NCI-H526 treated with DMSO at 0.1 percent for 48 hours (cell line): ENCODE results near the gene RPUSD1.
A peak's percentile ranks its signal among the peaks of the same experiment; 100 is the strongest.

Experiments
- DNase-seq: peaks from one replicate; lab custom pipeline; 2025; lab: John Stamatoyannopoulos, UW

The RPUSD1 gene

DNA sequence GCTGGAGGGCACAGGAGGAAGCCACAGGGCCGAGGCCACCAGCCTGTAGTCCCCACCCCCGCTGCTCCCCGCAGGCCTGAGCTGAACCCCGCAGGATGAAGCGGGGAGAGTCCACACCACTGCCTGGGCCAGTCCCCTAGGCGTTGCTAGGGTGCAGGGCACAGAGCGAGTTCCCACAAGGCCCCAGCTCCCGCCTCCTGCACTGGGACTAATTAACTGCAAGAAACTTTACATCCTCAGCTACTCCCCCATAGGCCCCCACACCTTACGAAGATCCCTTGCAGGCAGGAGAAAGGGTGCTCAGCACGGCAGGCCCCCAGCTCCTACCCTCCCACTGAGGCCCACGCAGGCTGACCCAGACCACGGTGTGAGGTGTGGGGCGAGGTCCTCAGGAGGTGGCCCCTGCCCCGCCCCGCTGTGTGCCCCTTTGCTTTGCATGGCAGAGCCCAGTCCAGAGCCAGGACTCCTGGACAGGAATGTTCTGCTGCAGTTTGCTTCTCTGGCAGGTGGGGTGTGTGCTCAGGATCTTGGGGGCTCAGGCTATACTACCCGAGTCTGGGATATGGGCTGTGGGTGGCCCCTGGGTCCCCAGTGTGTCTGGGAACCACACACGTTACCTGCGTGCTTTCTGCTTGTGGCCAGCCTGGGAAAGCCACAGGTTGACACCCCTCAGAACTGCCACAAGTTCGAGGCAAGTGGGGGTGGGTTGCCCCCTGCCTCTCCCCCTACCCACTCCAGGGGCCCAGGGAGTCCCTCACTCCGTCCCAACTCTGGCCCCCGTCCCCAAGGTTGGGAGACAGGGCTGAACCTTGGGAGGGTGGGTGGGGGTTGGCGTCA is 11.1 kb upstream of the RPUSD1 start:
- peak; percentile 32 for DNase-seq

DNA sequence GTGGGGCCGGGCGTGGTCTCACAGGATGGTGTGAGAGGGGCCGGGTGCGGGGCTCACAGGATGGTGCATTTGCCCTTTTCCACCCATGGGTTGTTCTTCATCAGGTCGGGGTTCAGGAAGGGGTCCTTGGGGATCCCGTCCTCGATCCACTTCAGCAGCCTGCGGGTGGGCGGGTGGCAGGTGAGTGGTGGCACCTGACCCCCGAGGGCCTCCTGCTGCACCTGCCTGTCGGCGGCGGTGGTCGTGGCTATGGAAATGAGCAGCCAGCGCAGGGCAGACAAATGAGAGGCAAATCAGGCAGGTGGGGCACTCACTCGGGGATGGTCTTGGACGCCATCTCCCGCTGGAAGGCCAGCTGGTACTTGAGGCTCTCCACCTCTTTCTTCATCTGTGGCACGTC is 10.5 kb upstream of the RPUSD1 start:
- peak; percentile 49 for DNase-seq

DNA sequence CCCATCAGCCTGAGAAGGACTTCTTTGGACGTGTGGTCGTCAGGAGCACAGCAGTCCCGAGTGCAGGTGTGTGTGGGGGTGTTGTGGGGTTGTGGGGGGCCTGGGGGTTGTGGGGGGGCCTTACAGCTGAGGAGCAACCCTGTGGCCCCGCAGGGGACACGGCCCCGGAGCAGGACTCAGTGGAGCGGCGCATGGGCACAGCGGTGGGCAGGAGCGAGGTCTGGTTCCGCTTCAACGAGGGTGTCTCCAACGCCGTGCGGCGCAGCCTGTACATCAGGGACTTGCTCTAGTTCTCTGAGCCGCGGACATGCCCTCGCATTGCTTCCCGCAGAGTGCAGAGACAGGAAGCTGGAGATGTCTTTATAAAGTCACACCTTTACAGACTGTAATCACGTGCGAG is 9.5 kb upstream of the RPUSD1 start:
- DNase-seq = no peak

DNA sequence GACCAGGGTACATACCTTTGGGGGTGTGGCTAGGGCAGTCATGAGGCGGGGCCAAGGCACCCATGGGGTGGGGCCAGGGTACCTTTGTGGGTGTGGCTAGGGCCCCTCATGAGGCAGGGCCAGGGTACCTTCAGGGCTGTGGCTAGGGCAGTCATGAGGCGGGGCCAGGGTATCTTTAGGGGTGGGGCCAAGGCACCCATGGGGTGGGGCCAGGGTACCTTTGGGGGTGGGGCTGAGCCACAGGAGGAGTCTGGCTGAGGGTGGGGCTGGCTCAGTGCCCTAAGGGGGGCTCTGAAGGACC is 8.9 kb upstream of the RPUSD1 start:
- no peak for DNase-seq

DNA sequence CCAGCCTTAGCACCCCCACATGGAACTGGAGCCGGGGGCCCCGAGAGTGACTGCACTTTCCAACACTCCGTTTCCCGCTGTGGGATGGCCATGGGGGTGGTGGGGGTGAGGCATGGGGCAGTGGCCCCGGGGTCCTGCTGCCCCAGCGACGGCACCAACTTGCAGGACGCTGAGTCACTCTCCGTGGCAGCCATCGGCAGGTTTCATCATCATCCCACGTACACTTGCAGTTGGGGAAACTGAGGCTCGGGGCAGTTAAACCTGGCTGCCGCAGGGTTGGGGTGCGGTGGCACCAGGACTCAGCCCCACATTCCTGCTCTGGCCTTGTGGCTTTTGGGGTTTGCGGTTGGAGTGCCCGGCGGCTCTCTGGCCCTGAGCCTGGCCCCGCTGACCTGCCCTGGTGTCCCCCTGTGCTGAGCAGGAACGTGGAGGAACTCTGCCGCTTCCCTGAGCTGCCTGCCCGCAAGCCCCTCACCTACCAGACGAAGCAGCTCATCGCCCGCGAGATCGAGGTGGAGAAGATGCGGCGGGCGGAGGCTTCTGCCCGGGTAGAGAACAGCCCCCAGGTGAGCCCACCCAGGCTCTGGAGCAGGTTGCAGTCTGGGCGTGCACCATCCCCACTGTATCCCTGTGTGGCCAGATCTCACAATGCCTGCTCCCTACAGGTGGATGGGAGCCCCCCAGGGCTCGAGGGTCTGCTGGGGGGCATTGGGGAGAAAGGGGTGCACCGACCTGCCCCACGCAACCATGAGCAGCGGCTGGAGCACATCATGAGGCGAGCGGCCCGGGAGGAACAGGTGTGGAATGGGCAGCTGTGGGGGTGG is 8.3 kb upstream of the RPUSD1 start:
- DNase-seq = no peak

DNA sequence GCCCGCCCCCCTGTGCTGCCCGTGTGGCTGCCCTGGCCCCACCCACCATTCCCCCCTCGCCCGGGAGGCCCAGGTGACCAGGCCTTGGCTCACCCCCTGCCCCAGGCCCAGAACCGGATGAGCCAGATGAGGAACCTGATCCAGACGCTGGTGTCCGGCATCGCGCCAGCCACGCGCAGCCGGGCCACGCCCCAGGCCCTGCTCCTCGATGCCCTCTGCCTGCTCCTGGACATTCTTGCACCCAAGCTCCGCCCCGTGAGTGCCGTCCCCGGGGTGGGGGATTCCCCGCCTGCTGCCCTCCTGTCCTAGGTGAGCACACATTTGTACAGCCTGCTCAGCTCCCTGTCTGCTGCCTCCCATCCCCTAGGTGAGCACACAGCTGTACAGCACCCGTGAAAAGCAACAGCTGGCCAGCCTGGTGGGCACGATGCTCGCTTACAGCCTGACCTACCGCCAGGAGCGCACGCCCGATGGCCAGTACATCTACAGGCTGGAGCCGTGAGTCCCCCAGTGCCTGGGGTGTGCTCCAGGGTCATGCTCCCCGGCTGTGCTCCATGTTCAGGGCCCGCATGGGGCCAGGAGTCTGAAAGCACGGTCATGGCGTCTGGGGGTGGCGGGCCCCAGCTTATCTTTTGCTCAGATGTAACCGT is 7.5 kb upstream of the RPUSD1 start:
- no peak for DNase-seq

DNA sequence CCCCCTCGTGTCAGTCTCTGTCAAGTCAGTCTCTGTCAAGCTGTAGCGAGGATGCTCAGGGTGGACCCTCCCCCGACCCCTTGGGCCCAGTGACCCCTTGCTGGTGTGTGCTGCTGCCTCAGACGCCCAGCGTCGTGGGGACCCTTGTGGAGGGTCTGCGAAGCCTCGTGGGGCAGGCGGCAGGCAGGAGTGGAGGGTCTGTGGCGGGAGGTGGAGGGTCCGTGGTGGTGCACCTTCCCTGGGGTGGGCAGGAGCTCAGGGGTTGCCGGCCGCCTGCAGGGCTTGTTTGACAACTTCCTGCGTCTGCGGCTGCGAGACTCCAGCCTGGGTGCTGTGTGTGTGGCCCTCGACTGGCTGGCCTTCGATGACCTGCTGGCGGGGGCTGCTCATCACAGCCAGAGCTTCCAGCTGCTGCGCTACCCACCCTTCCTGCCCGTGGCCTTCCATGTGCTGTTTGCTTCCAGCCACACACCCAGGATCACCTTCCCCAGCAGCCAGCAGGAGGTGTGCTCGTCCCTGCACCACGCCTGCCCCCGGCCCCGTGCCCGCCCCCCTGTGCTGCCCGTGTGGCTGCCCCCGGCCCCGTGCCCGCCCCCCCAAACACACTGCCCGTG is 6.8 kb upstream of the RPUSD1 start:
- DNase-seq = no peak

DNA sequence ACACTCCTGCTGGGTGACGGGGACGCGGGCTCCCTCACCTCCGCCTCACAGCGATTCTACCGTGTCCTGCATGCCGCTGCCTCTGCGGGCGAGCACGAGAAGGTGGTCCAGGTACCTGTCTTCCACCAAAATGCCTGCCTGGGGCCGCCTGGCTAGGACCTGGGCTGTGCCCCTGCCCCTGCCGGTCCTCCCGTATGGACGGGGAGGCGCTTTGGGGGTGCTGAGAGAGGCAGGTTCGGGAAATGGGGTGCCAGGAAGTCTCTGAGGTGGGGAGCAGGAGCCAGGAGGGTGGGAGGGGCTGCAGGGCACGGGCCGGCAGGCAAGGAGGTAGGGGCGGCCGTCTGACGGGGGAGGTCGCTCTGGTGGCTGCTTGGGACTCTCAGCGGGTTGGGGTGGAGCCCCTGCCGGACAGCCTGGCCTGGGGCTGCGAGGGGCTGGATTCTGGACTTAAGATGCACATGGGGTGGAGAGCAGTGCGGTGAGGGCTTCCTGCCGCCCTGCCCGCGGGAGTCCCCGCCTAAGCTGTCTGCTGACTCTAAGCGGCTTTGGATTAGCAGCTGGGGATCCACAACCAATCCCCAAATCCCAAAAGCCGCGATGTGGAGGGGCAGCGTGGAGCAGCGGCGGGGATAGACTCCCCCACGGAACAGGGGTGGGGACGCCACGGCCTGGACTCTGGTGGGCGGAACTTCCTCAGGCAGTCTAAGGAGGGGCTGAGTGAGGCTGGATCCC is 6.1 kb upstream of the RPUSD1 start:
- DNase-seq = no peak

DNA sequence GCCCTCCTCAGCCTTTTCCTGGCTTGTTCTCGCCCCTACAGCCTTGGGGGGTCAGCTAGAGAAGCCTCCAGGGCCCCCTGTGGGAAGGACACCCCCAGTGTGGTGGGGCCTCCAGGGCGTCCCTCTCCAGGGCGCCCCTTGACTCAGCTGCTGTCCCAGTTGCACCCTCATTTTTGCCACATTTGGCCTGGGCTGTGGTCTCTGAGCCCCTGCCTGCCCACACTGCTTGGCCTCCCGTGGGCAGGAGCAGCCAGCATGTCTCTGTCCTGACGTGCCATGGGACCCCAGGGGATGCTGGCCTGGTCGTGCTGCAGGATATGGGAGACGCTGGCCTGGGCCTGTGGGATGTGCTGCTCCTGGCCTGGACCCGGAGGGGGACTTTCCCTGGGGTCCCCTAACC is 5.2 kb upstream of the RPUSD1 start:
- DNase-seq = no peak

DNA sequence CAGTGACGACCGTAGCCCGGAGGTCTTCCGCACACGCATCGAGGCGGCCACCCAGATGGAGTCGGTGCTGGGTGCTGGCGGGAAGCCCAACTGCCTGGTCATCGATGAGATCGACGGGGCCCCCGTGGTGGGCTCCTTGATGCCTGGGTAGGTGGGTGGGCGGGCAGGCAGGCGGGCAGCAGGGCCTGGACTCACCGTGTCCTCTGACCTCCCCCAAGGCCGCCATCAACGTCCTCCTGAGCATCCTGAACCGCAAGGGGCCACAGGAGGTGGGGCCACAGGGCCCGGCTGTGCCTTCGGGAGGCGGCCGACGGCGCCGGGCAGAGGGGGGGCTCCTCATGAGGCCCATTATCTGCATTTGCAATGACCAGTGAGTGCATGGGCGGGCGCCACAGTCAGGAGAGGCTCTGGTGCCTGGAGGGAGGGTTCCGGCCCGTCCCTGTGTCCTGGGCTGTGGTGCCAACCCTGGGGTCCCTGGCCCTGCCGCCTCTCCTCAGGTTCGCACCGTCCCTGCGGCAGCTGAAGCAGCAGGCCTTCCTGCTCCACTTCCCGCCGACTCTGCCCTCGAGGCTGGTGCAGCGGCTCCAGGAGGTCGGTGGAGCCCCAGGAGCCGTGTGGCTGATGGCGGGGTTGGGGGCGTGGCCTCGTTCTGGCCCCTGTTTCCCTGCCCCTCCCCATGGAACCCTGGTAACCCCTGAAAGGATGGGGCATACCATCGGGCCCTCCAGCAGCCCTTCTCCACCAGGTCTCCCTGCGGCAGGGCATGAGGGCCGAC is 4.2 kb upstream of the RPUSD1 start:
- DNase-seq = no peak

DNA sequence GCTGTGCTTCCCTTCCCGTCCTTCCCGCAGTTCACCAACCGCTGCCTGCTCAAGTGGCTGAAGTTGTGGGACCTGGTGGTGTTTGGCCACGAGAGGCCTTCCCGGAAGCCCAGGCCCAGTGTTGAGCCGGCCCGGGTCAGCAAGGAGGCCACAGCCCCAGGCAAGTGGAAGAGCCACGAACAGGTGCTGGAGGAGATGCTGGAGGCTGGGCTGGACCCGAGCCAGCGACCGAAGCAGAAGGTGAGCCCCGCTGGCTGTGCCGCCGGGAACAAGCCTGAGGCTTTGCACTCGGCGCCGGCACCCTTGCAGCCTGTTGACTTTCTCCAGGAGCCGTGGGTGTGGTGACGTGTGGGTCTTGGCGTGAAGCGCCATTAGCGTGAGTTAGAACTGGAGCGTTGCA is 3.0 kb upstream of the RPUSD1 start:
- DNase-seq = no peak

DNA sequence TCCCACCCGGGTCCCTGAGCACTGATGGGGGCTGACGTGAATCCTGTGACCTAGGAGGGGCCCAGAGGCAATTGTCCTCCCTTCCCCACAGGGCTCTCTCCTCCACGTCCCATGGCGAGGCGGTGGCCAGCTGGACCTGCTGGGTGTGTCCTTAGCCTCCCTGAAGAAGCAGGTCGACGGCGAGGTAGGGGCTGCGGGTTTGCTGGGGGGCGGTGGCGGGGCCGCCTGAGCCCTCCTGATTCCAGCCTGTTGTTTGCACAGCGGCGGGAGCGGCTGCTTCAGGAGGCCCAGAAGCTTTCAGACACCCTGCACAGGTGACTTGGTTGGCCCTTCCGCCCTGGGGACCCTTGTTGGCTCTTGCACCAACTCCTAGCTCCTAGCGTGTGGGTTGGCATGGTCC is 1.9 kb upstream of the RPUSD1 start:
- no peak for DNase-seq

DNA sequence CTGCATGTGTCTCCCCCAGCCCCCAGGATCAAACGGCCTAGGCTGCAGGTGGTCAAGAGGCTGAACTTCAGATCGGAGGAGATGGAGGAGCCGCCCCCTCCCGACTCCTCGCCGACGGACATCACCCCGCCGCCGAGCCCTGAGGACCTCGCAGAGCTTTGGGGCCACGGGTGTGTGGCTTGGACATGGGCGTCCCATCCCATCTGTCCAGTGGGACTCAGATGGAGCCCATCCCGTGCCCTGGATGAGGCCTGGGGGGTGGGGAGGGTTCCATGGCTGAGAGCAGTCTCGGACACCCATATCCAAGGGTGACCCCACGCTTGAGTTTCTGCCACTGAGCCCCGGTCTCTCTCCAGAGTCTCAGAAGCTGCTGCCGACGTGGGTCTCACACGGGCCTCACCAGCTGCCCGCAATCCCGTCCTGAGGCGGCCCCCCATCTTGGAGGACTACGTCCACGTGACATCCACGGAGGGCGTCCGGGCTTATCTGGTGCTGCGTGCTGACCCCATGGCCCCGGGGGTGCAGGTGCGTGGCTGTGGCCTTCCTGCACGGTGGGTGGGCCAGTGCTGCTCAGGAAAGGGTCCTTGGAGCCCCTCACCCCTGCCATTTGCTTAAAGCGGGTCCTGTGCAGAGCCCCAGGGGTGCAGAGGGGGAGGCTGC is 1.1 kb upstream of the RPUSD1 start:
- DNase-seq = no peak

DNA sequence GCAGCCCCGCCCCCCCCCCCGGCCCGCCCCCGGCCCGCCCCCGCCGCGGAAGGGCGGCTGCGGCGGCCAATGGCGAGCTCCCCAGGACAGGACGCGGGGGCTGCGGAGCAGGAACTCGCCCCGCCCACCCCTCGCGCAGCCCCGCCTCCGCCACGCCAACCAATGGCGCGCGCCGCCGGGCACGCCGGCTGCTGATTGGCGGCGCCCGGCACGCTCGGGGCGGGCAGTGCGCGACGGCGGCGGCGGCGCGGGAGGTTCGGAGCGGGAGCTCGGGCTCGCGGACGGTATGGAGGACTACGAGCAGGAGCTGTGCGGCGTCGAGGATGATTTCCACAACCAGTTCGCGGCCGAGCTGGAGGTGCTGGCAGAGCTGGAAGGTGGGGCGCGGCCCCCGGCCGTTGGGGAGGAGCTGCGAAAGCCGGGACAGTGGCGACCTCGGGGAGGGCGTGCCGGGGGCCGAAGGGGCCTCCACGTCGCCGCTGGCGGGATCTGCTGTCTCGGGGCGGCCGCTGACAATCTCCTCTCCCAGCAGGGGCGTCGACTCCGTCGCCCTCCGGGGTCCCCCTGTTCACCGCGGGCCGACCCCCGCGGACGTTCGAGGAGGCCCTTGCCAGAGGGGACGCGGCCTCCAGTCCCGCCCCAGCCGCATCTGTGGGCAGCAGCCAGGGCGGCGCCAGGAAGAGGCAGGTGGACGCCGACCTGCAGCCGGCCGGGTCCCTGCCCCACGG is 382 bp upstream of the RPUSD1 start, which contains the start of gene CHTF18:
Gene CHTF18, plus strand, starts transcription at position 222 of the 728 bp plus-strand sequence. Its CDS starts 65 bp downstream, at position 287.
- peak; percentile 66 for DNase-seq

DNA sequence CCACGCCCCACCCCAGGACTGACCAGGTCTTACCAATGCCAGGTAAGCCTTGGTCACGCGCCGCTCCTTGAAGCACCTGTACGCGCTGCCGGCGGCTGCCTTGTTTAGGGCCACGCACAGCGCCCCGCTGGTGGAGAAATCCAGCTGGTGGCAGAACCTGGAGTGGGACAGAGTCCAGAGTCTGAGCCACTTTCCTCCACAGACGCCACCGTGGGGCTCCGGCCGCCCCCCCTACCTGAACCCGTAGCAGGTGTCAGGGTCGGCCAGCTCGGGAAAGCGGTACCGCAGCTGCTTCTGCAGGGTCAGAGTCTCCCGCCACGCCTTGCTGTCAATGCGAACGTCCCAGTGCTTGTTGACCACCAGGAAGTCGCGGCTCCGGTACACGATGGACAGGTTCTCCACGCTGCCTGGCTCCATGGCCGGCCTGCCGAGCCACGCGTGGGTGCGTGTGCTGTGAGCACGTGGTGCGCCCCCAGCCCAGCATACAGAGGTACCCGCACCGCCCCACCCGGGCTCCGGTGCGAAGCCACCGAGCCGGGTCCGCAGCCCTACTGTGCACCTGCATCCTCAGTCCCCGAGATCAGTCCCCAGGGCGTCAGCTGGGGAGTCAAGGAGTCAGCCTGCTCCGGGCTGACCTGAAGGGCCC is 737 bp downstream of the RPUSD1 start:
- DNase-seq = no peak

DNA sequence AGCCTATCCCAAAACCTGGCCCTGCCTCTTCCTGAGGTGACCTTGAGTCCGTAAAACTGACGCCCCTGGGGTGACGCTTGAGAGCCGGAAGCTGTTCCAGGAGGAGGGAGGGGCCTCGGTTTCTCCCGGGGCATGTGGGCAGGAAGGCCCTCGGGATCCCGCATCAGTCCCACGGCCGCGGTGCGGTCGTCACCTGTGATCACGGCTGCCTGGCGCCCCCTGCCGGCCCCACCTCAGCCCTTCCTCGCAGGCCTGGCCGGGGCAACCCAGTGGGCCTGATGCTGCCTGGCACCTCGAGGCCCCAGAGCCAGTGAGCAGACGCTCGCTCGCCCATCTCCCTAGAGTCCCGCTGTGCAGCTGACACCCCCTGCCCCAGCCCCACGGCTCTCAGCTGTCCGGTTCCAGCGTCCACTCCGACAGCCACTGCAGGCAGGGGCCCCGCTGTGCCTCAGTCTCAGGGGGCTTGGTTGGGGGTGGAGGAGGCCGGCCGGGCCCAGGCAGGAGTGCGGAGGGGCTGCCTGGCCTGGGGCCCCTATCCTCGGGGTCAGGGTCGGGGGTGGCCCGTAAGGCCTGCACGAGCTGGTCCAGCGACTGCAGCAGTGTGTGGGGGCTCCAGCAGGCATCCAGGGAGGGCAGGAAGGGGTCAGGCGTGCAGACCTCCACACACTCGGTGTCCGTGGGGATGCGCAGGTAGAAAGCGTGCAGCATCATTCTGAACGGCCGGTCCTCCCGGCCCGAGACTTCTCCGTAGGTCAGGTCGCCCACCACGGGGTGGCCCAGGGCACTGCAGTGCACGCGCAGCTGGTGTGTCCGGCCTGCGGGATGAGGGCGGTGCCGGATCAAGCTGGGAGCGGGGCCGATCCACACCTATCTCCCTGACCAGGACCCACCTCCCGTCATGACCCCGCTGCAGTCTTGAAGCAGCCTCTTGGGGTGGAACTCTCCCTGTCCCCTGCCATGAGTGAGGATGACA is 2.3 kb downstream of the RPUSD1 start:
- DNase-seq = peak; percentile 25

DNA sequence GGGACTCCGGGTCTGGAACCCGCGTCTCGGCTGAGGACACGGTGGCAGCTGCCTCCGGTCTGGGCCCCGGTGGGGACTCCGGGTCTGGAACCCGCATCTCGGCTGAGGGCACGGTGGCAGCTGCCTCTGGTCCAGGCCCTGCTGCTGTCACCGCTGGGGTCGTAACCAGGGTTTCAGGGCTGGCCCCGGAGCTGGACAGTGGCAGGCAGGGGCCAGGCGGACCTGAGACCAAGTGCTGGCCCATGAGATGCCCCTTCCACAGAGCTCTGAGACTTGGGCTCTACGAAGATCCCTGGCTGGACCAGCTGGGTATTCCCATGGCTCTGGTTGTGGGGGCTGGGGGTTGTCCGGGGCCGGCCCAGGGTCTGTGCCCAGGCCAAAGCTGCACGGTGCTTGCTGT is 3.8 kb downstream of the RPUSD1 start:
- DNase-seq = no peak
